RWPE1 (cell line): ENCODE results near the gene ATAT1.
A peak's percentile ranks its signal among the peaks of the same experiment; 100 is the strongest.

Source experiments
- CTCF ChIA-PET: fragments of 350-600 bp; sonication (Branson Sonifier 250); formaldehyde crosslinking; extraction: SDS; loops from one replicate; lab custom pipeline; 2021; lab: Yijun Ruan, JAX
- POLR2A ChIA-PET: fragments of 400-600 bp; formaldehyde crosslinking; extraction: SDS; loops from one replicate; lab custom pipeline; 2020; ENCODE audit warnings: antibody characterized with exemption; ENCODE audit not compliant: low non-redundant PET; lab: Yijun Ruan, JAX
- DNase-seq: peaks from one replicate; pipeline ENCODE4 v3.0.0; 2012; ENCODE audit warnings: low spot score
- H3K27ac ChIP-seq: fragments of 450-650 bp; 2 replicates; pipeline ENCODE4 v1.5.1; 2017
- CTCF ChIP-seq: fragments of 450-650 bp; conservative IDR thresholded peaks from 2 replicates; pipeline ENCODE4 v1.5.1; 2017; ENCODE audit warnings: low read depth, mild to moderate bottlenecking

Gene ATAT1

GRCh38 chr6:30592287-30592686, 34.4 kb upstream of the ATAT1 start:
- CTCF ChIA-PET, result no interaction called here
- H3K27ac ChIP-seq, result no peak overlapping the region

GRCh38 chr6:30597315-30598144, 29.1 kb upstream of the ATAT1 start:
- POLR2A ChIA-PET, result interaction anchor here (0.6 kb wide), 1 partner anchor 137 kb away, joined by 3 read pairs; no protein-coding TSS in a partner anchor
- CTCF ChIA-PET, result interaction anchor here (0.5 to 1.8 kb wide), 8 partner anchors 10 to 533 kb away, joined by 3 to 5 read pairs (median 4); no protein-coding TSS in a partner anchor
- TF ChIP-seq CTCF, result peak; percentile 81
- H3K27ac ChIP-seq, result peak overlapping the region; percentile 58
- peak; percentile 62 for DNase-seq

More at GRCh38 chr6:30592287-30592686, 34.4 kb upstream of the ATAT1 start:
- POLR2A ChIA-PET, result no interaction called here
- no peak for DNase-seq
- TF ChIP-seq CTCF, result no peak

- peak overlapping the region; percentile 58 for H3K27ac ChIP-seq
- no peak for TF ChIP-seq CTCF
- ChIA-PET POLR2A (no interaction called here), CTCF (interaction anchor here (0.6 to 1.5 kb wide), 5 partner anchors 12 to 131 kb away, joined by 3 to 5 read pairs (median 4); no protein-coding TSS in a partner anchor)
- no peak for DNase-seq
Measured at GRCh38 chr6:30598912-30599624, 27.6 kb upstream of the ATAT1 start.

GRCh38 chr6:30599625-30600324, 26.9 kb upstream of the ATAT1 start:
- no peak for TF ChIP-seq CTCF
- no peak for DNase-seq
- POLR2A ChIA-PET, result no interaction called here
- CTCF ChIA-PET, result interaction anchor here (0.6 to 1.4 kb wide), 4 partner anchors 13 to 131 kb away, joined by 3 to 4 read pairs (median 4); no protein-coding TSS in a partner anchor
- peak overlapping the region; percentile 58 for H3K27ac ChIP-seq

- ChIA-PET POLR2A (interaction anchor here (0.6 kb wide), 1 partner anchor 10 kb away, joined by 3 read pairs; no protein-coding TSS in a partner anchor), CTCF (interaction anchor here (1.4 kb wide), 1 partner anchor 12 kb away, joined by 4 read pairs; no protein-coding TSS in a partner anchor)
- peak overlapping the region; percentile 58 for H3K27ac ChIP-seq
- DNase-seq, result no peak
- TF ChIP-seq CTCF, result no peak
Measured at GRCh38 chr6:30600451-30600961, 26.2 kb upstream of the ATAT1 start.
